PC-3 (cell line): ENCODE data around the gene FMNL2.

Source experiments
- EZH2 ChIP-seq: fragments of 300-600 bp; sonication (generic); IDR thresholded peaks from one replicate; pipeline ENCODE4 v1.6.1; 2017; ENCODE audit warnings: antibody characterized with exemption, mild to moderate bottlenecking, low read length; ENCODE audit not compliant: unreplicated experiment
- TF ChIP-seq, protein P1 (sequence below): fragments of 300-600 bp; sonication (generic); conservative IDR thresholded peaks from 2 replicates; pipeline ENCODE4 v1.5.1; 2017; ENCODE audit warnings: antibody characterized with exemption, low read depth, mild to moderate bottlenecking, low read length

DNA sequence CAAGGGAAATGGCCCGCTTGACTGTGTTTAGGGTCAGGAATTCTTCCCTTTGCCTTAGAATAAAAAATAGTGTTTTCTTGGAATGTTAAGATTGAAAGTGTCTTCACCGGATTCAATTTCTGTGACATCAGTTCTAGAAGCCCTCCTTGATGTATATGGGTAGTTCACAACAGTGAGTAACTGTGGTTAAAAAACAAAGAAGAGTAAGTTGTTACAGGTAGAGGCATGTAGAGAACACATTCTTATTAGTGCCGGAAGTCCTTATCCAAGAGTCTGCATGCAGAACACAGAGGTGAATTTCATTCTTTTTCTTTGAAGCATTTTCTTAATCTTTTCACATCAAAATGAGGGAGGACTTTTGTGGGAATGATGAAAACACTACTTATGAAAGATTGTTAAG lies 105.5 kb downstream of the FMNL2 start:
- TF ChIP-seq, protein P1, sequence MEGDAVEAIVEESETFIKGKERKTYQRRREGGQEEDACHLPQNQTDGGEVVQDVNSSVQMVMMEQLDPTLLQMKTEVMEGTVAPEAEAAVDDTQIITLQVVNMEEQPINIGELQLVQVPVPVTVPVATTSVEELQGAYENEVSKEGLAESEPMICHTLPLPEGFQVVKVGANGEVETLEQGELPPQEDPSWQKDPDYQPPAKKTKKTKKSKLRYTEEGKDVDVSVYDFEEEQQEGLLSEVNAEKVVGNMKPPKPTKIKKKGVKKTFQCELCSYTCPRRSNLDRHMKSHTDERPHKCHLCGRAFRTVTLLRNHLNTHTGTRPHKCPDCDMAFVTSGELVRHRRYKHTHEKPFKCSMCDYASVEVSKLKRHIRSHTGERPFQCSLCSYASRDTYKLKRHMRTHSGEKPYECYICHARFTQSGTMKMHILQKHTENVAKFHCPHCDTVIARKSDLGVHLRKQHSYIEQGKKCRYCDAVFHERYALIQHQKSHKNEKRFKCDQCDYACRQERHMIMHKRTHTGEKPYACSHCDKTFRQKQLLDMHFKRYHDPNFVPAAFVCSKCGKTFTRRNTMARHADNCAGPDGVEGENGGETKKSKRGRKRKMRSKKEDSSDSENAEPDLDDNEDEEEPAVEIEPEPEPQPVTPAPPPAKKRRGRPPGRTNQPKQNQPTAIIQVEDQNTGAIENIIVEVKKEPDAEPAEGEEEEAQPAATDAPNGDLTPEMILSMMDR = no peak
- no peak for TF ChIP-seq EZH2
